KOPT-K1 (cell line): Measurements from ENCODE around the gene CXorf38.
"Not testable (repeated sequence)": the region's sequence is repeated elsewhere in the genome, so short reads cannot be mapped to it uniquely, and the experiment has no call there.

Source experiments
- H3K27ac ChIP-seq: fragments of 200-600 bp; sonication (generic); 2 replicates; pipeline ENCODE4 v1.5.1; 2016; ENCODE audit warnings: antibody characterized with exemption, mild to moderate bottlenecking, low read depth, low read length; ENCODE audit not compliant: poor library complexity, severe bottlenecking
- H3K36me3 ChIP-seq: fragments of 200-600 bp; sonication (generic); 2 replicates; pipeline ENCODE4 v1.5.1; 2017; ENCODE audit warnings: antibody characterized with exemption, mild to moderate bottlenecking, low read length, moderate library complexity; ENCODE audit not compliant: insufficient read depth
- H3K9me3 ChIP-seq: fragments of 200-600 bp; sonication (generic); 2 replicates; pipeline ENCODE4 v1.5.1; 2017; ENCODE audit warnings: antibody characterized with exemption, low read length, mild to moderate bottlenecking; ENCODE audit not compliant: insufficient read depth, poor library complexity, severe bottlenecking

Gene CXorf38

GRCh38 chrX:40603446-40603845 is 43.9 kb downstream of the CXorf38 start:
- Histone ChIP-seq H3K36me3 (peaks cover 39% of the 10 kb centered on the region), H3K9me3 (no peaks in the 10 kb centered on the region), H3K27ac (no peak overlapping the region)

- not testable (repeated sequence) for H3K27ac ChIP-seq, H3K9me3 ChIP-seq
- peaks cover 38% of the 10 kb centered on the region for H3K36me3 ChIP-seq
These were observed 57.6 kb downstream of the CXorf38 start for GRCh38 chrX:40589616-40590321.

GRCh38 chrX:40587623-40588022 is 59.7 kb downstream of the CXorf38 start:
- peaks cover 24% of the 10 kb centered on the region for H3K36me3 ChIP-seq
- not testable (repeated sequence) for H3K27ac ChIP-seq, H3K9me3 ChIP-seq

GRCh38 chrX:40582811-40583210 is 64.5 kb downstream of the CXorf38 start:
- no peaks in the 10 kb centered on the region for H3K36me3 ChIP-seq
- H3K9me3 ChIP-seq = no peaks in the 10 kb centered on the region
- no peak overlapping the region for H3K27ac ChIP-seq

GRCh38 chrX:40582178-40582577 is 65.2 kb downstream of the CXorf38 start:
- H3K9me3 ChIP-seq, H3K27ac ChIP-seq, H3K36me3 ChIP-seq: not testable (repeated sequence)

GRCh38 chrX:40581336-40581920 is 65.9 kb downstream of the CXorf38 start:
- no peaks in the 10 kb centered on the region for H3K36me3 ChIP-seq
- peak overlapping the region; percentile 48 for H3K27ac ChIP-seq

GRCh38 chrX:40580537-40581335 is 66.6 kb downstream of the CXorf38 start, which contains the start of gene ATP6AP2:
TSS of gene ATP6AP2 (plus strand) at chrX:40580970. CDS start at chrX:40581066, 96 bp downstream.
- H3K27ac ChIP-seq = peak within 1 kb of the TSS; percentile 48
- H3K36me3 ChIP-seq = no peaks in the 10 kb centered on the region
- H3K9me3 ChIP-seq = no peaks in the 10 kb centered on the region

More at GRCh38 chrX:40581336-40581920, 65.9 kb downstream of the CXorf38 start:
- no peaks in the 10 kb centered on the region for H3K9me3 ChIP-seq

GRCh38 chrX:40579900-40580536 is 67.3 kb downstream of the CXorf38 start:
- Histone ChIP-seq H3K36me3 (no peaks in the 10 kb centered on the region), H3K9me3 (no peaks in the 10 kb centered on the region), H3K27ac (peak overlapping the region; percentile 48)

GRCh38 chrX:40579141-40579540 is 68.2 kb downstream of the CXorf38 start:
- Histone ChIP-seq H3K9me3 (no peaks in the 10 kb centered on the region), H3K36me3 (no peaks in the 10 kb centered on the region), H3K27ac (no peak overlapping the region)

GRCh38 chrX:40578039-40578695 is 69.2 kb downstream of the CXorf38 start:
- Histone ChIP-seq H3K27ac (no peak overlapping the region), H3K9me3 (no peaks in the 10 kb centered on the region), H3K36me3 (no peaks in the 10 kb centered on the region)
